Neuronal stem cell (in vitro differentiated cells): ENCODE data around the gene TSPAN14.
A peak's percentile ranks its signal among the peaks of the same experiment; 100 is the strongest.

Experiments
- DNase-seq: peaks from one replicate; pipeline ENCODE4 v3.0.0-alpha.2; 2013; ENCODE audit warnings: low spot score
- H2AFZ ChIP-seq: one replicate; pipeline ENCODE4 v1.6.1; 2013; ENCODE audit warnings: mild to moderate bottlenecking, low read length, inconsistent platforms
- H2AK5ac ChIP-seq: 2 replicates; pipeline ENCODE4 v1.6.1; 2013; ENCODE audit warnings: low read depth, mild to moderate bottlenecking, inconsistent platforms, low read length, moderate library complexity, mixed read lengths
- H2BK120ac ChIP-seq: 2 replicates; pipeline ENCODE4 v1.6.1; 2013; ENCODE audit warnings: low read depth, mild to moderate bottlenecking, inconsistent platforms, low read length, moderate library complexity, mixed read lengths
- H2BK12ac ChIP-seq: one replicate; pipeline ENCODE4 v1.6.1; 2013; ENCODE audit warnings: low read length, inconsistent platforms
- H2BK15ac ChIP-seq: 2 replicates; pipeline ENCODE4 v1.6.1; 2013; ENCODE audit warnings: mild to moderate bottlenecking, low read length, inconsistent platforms, mixed read lengths
- H2BK5ac ChIP-seq: one replicate; pipeline ENCODE4 v1.6.1; 2013; ENCODE audit warnings: inconsistent platforms, mild to moderate bottlenecking, low read length, moderate library complexity
- H3K14ac ChIP-seq: one replicate; pipeline ENCODE4 v1.6.1; 2013; ENCODE audit warnings: low read length, inconsistent platforms
- H3K18ac ChIP-seq: 2 replicates; pipeline ENCODE4 v1.6.1; 2013; ENCODE audit warnings: low read length, inconsistent platforms
- H3K23ac ChIP-seq: 2 replicates; pipeline ENCODE4 v1.6.1; 2013; ENCODE audit warnings: low read depth, mild to moderate bottlenecking, mixed read lengths, low read length, inconsistent platforms; ENCODE audit not compliant: poor library complexity
- H3K27ac ChIP-seq: replicated peaks from 3 replicates; pipeline ENCODE4 v1.5.1; 2013; ENCODE audit warnings: low read length, inconsistent platforms
- H3K27me3 ChIP-seq, 3 experiments: 2 replicates each; pipeline ENCODE4 v1.6.1; 2013; ENCODE audit warnings: low read length in 3 of 3, mild to moderate bottlenecking in 2 of 3, inconsistent platforms in 1 of 3, low read depth in 1 of 3, mixed read lengths in 1 of 3, moderate library complexity in 1 of 3; ENCODE audit not compliant: control insufficient read depth in 3 of 3, insufficient read depth in 3 of 3
- H3K36me3 ChIP-seq, 2 donors: replicated peaks in 1 of 2; 2 replicates each; pipeline ENCODE4 v1.6.1; 2013; ENCODE audit warnings: low read length in 2 of 2; ENCODE audit not compliant: control insufficient read depth in 2 of 2, insufficient read depth in 2 of 2
- H3K4ac ChIP-seq: 2 replicates; pipeline ENCODE4 v1.6.1; 2013; ENCODE audit warnings: inconsistent platforms, mild to moderate bottlenecking, low read length, moderate library complexity
- H3K4me1 ChIP-seq, 2 donors: 1 replicate in 1 of 2; 2 replicates in 1 of 2; pipeline ENCODE4 v1.6.1; 2013; ENCODE audit warnings: low read length in 2 of 2, low read depth in 1 of 2; ENCODE audit not compliant: control insufficient read depth in 2 of 2, insufficient read depth in 1 of 2
- H3K4me2 ChIP-seq: one replicate; pipeline ENCODE4 v1.6.1; 2013; ENCODE audit warnings: mild to moderate bottlenecking, low read length, inconsistent platforms; ENCODE audit not compliant: insufficient read depth, poor library complexity, severe bottlenecking
- H3K4me3 ChIP-seq, 2 donors: 2 replicates each; pipeline ENCODE4 v1.5.1; 2013; ENCODE audit warnings: low read length in 2 of 2, mild to moderate bottlenecking in 2 of 2, inconsistent platforms in 1 of 2, moderate library complexity in 1 of 2
- H3K79me1 ChIP-seq: one replicate; pipeline ENCODE4 v1.6.1; 2013; ENCODE audit warnings: low read depth, mild to moderate bottlenecking, inconsistent platforms, low read length, moderate library complexity
- H3K9ac ChIP-seq: one replicate; pipeline ENCODE4 v1.6.1; 2013; ENCODE audit warnings: mild to moderate bottlenecking, low read depth, low read length, inconsistent platforms; ENCODE audit not compliant: poor library complexity
- H3K9me3 ChIP-seq, 2 donors: replicated peaks in 1 of 2; 2 replicates each; pipeline versions ENCODE3 to v1.6.1; 2013; ENCODE audit warnings: low read length in 2 of 2, mild to moderate bottlenecking in 2 of 2, inconsistent platforms in 1 of 2, low read depth in 1 of 2, mixed read lengths in 1 of 2, moderate library complexity in 1 of 2; ENCODE audit not compliant: control insufficient read depth in 2 of 2, insufficient read depth in 1 of 2
- H4K8ac ChIP-seq: one replicate; pipeline ENCODE4 v1.6.1; 2013; ENCODE audit warnings: low read depth, mild to moderate bottlenecking, inconsistent platforms, low read length, moderate library complexity
- H4K91ac ChIP-seq: one replicate; pipeline ENCODE4 v1.6.1; 2013; ENCODE audit warnings: low read length, low read depth, mild to moderate bottlenecking, inconsistent platforms; ENCODE audit not compliant: poor library complexity
- WGBS, 2 donors: extraction: QIAGEN DNeasy Blood & Tissue Kit; methylation state at CpG; one replicate each; pipeline ENCODE4 v1.1.7; 2013; ENCODE audit warnings: missing lambda C conversion rate in 2 of 2, mixed read lengths in 1 of 2; ENCODE audit not compliant: insufficient read length in 2 of 2, insufficient replicate concordance in 1 of 2; ENCODE audit errors: extremely low coverage in 2 of 2; 5-methylcytosine and 5-hydroxymethylcytosine counted together

The TSPAN14 gene

DNA sequence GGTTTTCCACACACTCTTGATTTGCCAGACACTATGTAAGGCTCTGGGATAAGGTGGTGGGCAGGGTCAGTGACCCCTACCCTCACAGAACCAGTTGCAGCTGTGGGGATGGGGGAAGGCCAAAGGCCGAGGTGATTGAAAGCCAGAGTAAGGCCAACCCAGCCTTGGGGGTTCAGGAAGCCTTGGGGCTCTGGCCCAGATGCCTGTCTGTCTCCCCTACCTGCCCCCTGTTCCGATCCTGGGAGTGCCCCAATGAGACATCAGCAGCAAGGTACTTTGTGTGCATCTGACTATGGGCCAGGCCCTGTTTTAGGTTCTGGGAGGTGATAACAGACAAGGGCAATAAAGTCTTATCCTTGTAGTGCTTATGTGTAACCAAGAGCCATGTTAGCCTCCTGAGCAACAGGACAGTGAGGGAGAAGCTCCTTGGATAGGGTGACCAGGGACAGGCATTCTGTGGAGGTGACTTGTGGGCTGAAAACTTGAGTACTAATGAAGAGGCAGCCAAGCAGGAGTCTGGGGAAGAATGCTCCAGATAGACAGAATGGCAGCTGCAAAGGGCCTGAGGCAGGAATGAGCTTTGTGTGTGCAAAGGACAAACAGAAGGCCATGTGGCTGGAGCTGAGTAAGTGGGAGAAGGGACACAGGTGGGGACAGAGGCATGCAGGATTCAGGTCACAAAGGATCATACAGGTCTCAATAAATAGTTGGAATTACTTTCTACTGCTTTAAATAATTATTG is 35.4 kb downstream of the TSPAN14 start:
- H3K36me3 ChIP-seq, result peaks cover 27 to 66% of the 10 kb centered on the region in 2 donors
- no peak overlapping the region for H2BK15ac ChIP-seq
- no peak overlapping the region for H3K4me3 ChIP-seq
- no peak overlapping the region for H4K8ac ChIP-seq
- WGBS, 2 donors, result no CpG with 5 or more reads among the region's 2 CpGs
- H3K9me3 ChIP-seq, result peaks cover 0 to 2% of the 10 kb centered on the region in 2 donors
- no peak overlapping the region for H2AFZ ChIP-seq
- peak overlapping the region; percentile 3 for H3K14ac ChIP-seq
- peak overlapping the region; percentile 21 for H3K18ac ChIP-seq
- peaks cover 21 to 26% of the 10 kb centered on the region in 2 donors for H3K4me1 ChIP-seq
- no peak overlapping the region for H3K4ac ChIP-seq
- no peak overlapping the region for H3K23ac ChIP-seq
- H3K27me3 ChIP-seq, result no peaks in the 10 kb centered on the region
- no peak overlapping the region for H2AK5ac ChIP-seq
- H3K27ac ChIP-seq, result no peak overlapping the region
- peaks cover 18% of the 10 kb centered on the region for H3K79me1 ChIP-seq
- H2BK120ac ChIP-seq, result no peak overlapping the region
- H3K9ac ChIP-seq, result peak overlapping the region; percentile 15
- H3K4me2 ChIP-seq, result no peak overlapping the region
- no peak overlapping the region for H4K91ac ChIP-seq
- H2BK12ac ChIP-seq, result no peak overlapping the region
- no peak overlapping the region for H2BK5ac ChIP-seq
- no peak for DNase-seq

- Histone ChIP-seq H3K27ac (no peak overlapping the region), H2BK12ac (no peak overlapping the region), H4K8ac (no peak overlapping the region), H3K9me3 (peaks cover 4 to 17% of the 10 kb centered on the region in 2 donors), H3K9ac (no peak overlapping the region), H2BK120ac (no peak overlapping the region), H2BK15ac (no peak overlapping the region), H2AK5ac (no peak overlapping the region), H2BK5ac (no peak overlapping the region), H3K4ac (peak overlapping the region; percentile 19), H2AFZ (no peak overlapping the region), H3K36me3 (peaks cover 27 to 85% of the 10 kb centered on the region in 2 donors), H4K91ac (no peak overlapping the region), H3K23ac (no peak overlapping the region), H3K27me3 (no peaks in the 10 kb centered on the region), H3K4me3 (no peak overlapping the region), H3K14ac (no peak overlapping the region), H3K4me2 (no peak overlapping the region), H3K79me1 (peaks cover 23% of the 10 kb centered on the region), H3K4me1 (peaks cover 10 to 14% of the 10 kb centered on the region in 2 donors), H3K18ac (peak overlapping the region; percentile 45)
- WGBS, 2 donors, result no CpG with 5 or more reads among the region's 7 CpGs
- no peak for DNase-seq
Observed at GRCh38 chr10:80491251-80492102, 37.4 kb downstream of the TSPAN14 start.

DNA sequence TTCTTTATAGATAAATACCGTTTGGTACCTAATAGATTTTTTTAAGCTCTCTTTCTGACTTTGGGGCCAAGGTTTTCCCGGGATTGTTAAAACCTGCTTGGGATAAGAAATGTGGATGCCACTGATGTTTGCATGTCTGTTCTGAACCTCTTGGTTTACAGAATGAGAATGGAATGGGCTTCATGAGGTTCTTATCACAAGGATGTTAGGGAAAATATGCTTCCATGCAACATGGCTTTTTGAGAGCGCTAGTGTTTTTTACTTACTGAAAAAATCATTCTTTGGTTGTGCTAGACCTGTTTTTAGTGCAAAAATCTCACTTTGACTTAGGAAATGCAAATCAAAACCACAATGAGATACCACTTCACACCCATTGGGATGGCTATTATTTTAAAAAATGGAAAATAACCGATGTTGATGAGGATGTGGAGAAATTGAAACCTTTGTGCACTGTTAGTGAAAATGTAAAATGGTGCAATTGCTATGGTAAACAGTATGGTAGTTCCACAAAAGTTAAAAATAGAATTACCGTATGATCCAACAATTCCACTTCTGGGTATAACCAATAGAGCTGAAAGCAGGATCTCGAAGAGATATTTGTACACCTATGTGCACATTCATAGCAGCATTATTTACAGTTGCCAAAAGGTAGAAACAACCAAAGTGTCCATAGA is 38.9 kb downstream of the TSPAN14 start:
- peaks cover 21% of the 10 kb centered on the region for H3K79me1 ChIP-seq
- no peak overlapping the region for H2AFZ ChIP-seq
- DNase-seq, result no peak
- H4K91ac ChIP-seq, result no peak overlapping the region
- H3K27me3 ChIP-seq, result no peaks in the 10 kb centered on the region
- H3K4me2 ChIP-seq, result no peak overlapping the region
- no peak overlapping the region for H2AK5ac ChIP-seq
- WGBS, 2 donors, result no CpG with 5 or more reads among the region's 6 CpGs
- peaks cover 9 to 11% of the 10 kb centered on the region in 2 donors for H3K4me1 ChIP-seq
- H2BK12ac ChIP-seq, result no peak overlapping the region
- no peak overlapping the region for H3K14ac ChIP-seq
- H3K36me3 ChIP-seq, result peaks cover 27 to 96% of the 10 kb centered on the region in 2 donors
- H2BK120ac ChIP-seq, result no peak overlapping the region
- no peak overlapping the region for H3K27ac ChIP-seq
- H3K9ac ChIP-seq, result no peak overlapping the region
- H3K23ac ChIP-seq, result no peak overlapping the region
- H3K18ac ChIP-seq, result no peak overlapping the region
- H3K4ac ChIP-seq, result no peak overlapping the region
- no peak overlapping the region for H3K4me3 ChIP-seq
- no peak overlapping the region for H2BK5ac ChIP-seq
- peaks cover 4 to 21% of the 10 kb centered on the region in 2 donors for H3K9me3 ChIP-seq
- no peak overlapping the region for H4K8ac ChIP-seq
- no peak overlapping the region for H2BK15ac ChIP-seq
